Gastroesophageal sphincter (tissue), 4 donors: ENCODE measurements around the gene TRIM2. TPM values are rescaled to one million over a fixed set of nuclear protein-coding genes. Genes with fewer than 3 reads are reported as not detected.

Experiments
- ATAC-seq: fragments of 150-250 bp; one replicate; pipeline ENCODE4 v1.9.1; 2016; ENCODE audit warnings: mild to moderate bottlenecking, moderate library complexity
- H3K27ac ChIP-seq, 4 donors: fragments of 200-600 bp; sonication (generic) in 3 of 4; 1 replicate in 3 of 4; 2 replicates in 1 of 4; pipeline ENCODE4 v1.5.1; 2016 to 2019
- H3K27me3 ChIP-seq: fragments of 200-600 bp; sonication (generic); one replicate; pipeline ENCODE4 v1.5.1; 2019
- H3K36me3 ChIP-seq, 2 donors: fragments of 200-600 bp; sonication (generic); one replicate each; pipeline ENCODE4 v1.5.1; 2019; ENCODE audit warnings: control low read depth in 1 of 2
- H3K4me1 ChIP-seq, 3 donors: fragments of 200-600 bp; sonication (generic); 1 replicate in 2 of 3; 2 replicates in 1 of 3; pipeline ENCODE4 v1.5.1; 2016 to 2019; ENCODE audit warnings: control low read depth in 2 of 3
- H3K4me3 ChIP-seq, 2 donors: fragments of 200-600 bp; sonication (generic); one replicate each; pipeline ENCODE4 v1.5.1; 2019; ENCODE audit warnings: mild to moderate bottlenecking in 1 of 2, moderate library complexity in 1 of 2
- H3K9me3 ChIP-seq, 3 donors: fragments of 200-600 bp; sonication (generic); one replicate each; pipeline ENCODE4 v1.5.1; 2017 to 2019; ENCODE audit warnings: control low read depth in 2 of 3
- EP300 ChIP-seq: sonication (generic); formaldehyde crosslinking; IDR thresholded peaks from one replicate; pipeline ENCODE4 v1.6.1; 2017; ENCODE audit warnings: antibody characterized with exemption, mild to moderate bottlenecking
- POLR2A ChIP-seq, 2 donors: fragments of 450-650 bp; IDR thresholded peaks; one replicate each; pipeline ENCODE4 v1.6.1; 2017; ENCODE audit warnings: antibody characterized with exemption in 2 of 2, mild to moderate bottlenecking in 2 of 2, moderate library complexity in 1 of 2
- POLR2AphosphoS5 ChIP-seq: sonication (generic); formaldehyde crosslinking; IDR thresholded peaks from one replicate; pipeline ENCODE4 v1.6.1; 2017; ENCODE audit warnings: antibody characterized with exemption
- WGBS, 2 donors: methylation state at CpG; one replicate each; pipeline ENCODE4 v1.1.5; 2018; ENCODE audit warnings: low coverage in 1 of 2; 5-methylcytosine and 5-hydroxymethylcytosine counted together
- total RNA-seq, 4 donors: library from RNA; depleted of rRNA; stranded (reverse); fragments of >200 nt; gene quantifications; one replicate each; pipeline ENCODE4 v1.1.0, GENCODE V29; 2016
- TF ChIP-seq, protein P1 (sequence below), 4 experiments: fragments of 200-600 bp in 2 of 4; fragments of 450-650 bp in 2 of 4; sonication (generic) in 1 of 4; IDR thresholded peaks; one replicate each; pipeline ENCODE4 v1.5.1; 2017 to 2019; ENCODE audit warnings: antibody characterized with exemption in 4 of 4, mild to moderate bottlenecking in 2 of 4, moderate library complexity in 2 of 4

Gene TRIM2
- total RNA-seq, 4 donors from 2014 or later, result 31.2 to 59.2 (median 44.4) TPM

- 67 to 83% methylated on average over 1 of the region's 1 CpG for WGBS, 2 donors
- TF ChIP-seq EP300 (no peak), POLR2A (IDR thresholded peaks at IDR 0.05) (no peak), POLR2AphosphoS5 (no peak)
- TF ChIP-seq, protein P1, sequence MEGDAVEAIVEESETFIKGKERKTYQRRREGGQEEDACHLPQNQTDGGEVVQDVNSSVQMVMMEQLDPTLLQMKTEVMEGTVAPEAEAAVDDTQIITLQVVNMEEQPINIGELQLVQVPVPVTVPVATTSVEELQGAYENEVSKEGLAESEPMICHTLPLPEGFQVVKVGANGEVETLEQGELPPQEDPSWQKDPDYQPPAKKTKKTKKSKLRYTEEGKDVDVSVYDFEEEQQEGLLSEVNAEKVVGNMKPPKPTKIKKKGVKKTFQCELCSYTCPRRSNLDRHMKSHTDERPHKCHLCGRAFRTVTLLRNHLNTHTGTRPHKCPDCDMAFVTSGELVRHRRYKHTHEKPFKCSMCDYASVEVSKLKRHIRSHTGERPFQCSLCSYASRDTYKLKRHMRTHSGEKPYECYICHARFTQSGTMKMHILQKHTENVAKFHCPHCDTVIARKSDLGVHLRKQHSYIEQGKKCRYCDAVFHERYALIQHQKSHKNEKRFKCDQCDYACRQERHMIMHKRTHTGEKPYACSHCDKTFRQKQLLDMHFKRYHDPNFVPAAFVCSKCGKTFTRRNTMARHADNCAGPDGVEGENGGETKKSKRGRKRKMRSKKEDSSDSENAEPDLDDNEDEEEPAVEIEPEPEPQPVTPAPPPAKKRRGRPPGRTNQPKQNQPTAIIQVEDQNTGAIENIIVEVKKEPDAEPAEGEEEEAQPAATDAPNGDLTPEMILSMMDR (IDR thresholded peaks at IDR 0.05), result no peak
- ATAC-seq, result no peak
These were observed 8.5 kb downstream of the TRIM2 start for GRCh38 chr4:153212736-153213135.

GRCh38 chr4:153215921-153216320, 11.7 kb downstream of the TRIM2 start:
- no peak overlapping the region for H3K4me3 ChIP-seq
- ATAC-seq, result no peak
- H3K9me3 ChIP-seq, result no peaks in the 10 kb centered on the region

More at GRCh38 chr4:153212736-153213135, 8.5 kb downstream of the TRIM2 start:
- H3K36me3 ChIP-seq, result no peaks in the 10 kb centered on the region
- peaks cover 0 to under 1% (median 0%) of the 10 kb centered on the region in 3 donors for H3K4me1 ChIP-seq
- H3K27me3 ChIP-seq, result no peaks in the 10 kb centered on the region
- no peak overlapping the region for H3K27ac ChIP-seq
- no peaks in the 10 kb centered on the region for H3K9me3 ChIP-seq
- H3K4me3 ChIP-seq, result no peak overlapping the region

DNA sequence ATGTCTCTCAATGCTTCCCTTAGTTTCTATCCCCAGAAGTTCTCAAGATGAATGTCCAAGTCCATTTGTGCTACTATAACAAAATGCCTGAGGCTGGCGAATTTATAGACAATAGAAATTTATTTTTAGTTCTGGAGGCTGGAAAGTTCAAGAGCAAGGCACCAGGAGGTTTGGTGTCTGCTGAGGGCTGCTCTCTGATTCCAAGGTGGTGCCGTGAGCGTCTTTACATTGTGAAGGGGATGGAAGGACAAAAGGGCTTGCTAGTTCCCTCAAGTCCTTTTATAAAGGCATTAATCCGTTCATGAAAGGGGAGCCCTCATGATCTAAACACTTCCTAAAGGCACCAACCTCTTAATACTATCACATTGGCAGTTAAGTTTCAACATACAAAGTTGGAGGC, 12.3 kb downstream of the TRIM2 start:
- Histone ChIP-seq H3K27me3 (no peaks in the 10 kb centered on the region), H3K4me1 (peaks cover 0 to 3% (median 0%) of the 10 kb centered on the region in 3 donors), H3K27ac (no peak overlapping the region), H3K9me3 (no peaks in the 10 kb centered on the region), H3K4me3 (no peak overlapping the region), H3K36me3 (no peaks in the 10 kb centered on the region)
- WGBS, 2 donors, result 71 to 78% methylated on average over 1 to 4 of the region's 4 CpGs
- TF ChIP-seq POLR2A (IDR thresholded peaks at IDR 0.05) (no peak), POLR2AphosphoS5 (no peak), EP300 (no peak)
- TF ChIP-seq, protein P1 (IDR thresholded peaks at IDR 0.05), result no peak
- ATAC-seq, result no peak

More at GRCh38 chr4:153215921-153216320, 11.7 kb downstream of the TRIM2 start:
- no peaks in the 10 kb centered on the region for H3K4me1 ChIP-seq
- TF ChIP-seq, protein P1 (IDR thresholded peaks at IDR 0.05), result no peak
- TF ChIP-seq POLR2AphosphoS5 (no peak), EP300 (no peak), POLR2A (IDR thresholded peaks at IDR 0.05) (no peak)
- H3K36me3 ChIP-seq, result no peaks in the 10 kb centered on the region
- no peak overlapping the region for H3K27ac ChIP-seq
- no peaks in the 10 kb centered on the region for H3K27me3 ChIP-seq

GRCh38 chr4:153217440-153217839, 13.2 kb downstream of the TRIM2 start:
- H3K4me3 ChIP-seq, result no peak overlapping the region
- no peaks in the 10 kb centered on the region for H3K27me3 ChIP-seq
- no peaks in the 10 kb centered on the region for H3K9me3 ChIP-seq
- TF ChIP-seq, protein P1 (IDR thresholded peaks at IDR 0.05), result no peak
- TF ChIP-seq POLR2A (IDR thresholded peaks at IDR 0.05) (no peak), EP300 (no peak), POLR2AphosphoS5 (no peak)
- H3K27ac ChIP-seq, result no peak overlapping the region
- H3K4me1 ChIP-seq, result peaks cover 0 to 11% (median 0%) of the 10 kb centered on the region in 3 donors
- no peaks in the 10 kb centered on the region for H3K36me3 ChIP-seq
- no peak for ATAC-seq

DNA sequence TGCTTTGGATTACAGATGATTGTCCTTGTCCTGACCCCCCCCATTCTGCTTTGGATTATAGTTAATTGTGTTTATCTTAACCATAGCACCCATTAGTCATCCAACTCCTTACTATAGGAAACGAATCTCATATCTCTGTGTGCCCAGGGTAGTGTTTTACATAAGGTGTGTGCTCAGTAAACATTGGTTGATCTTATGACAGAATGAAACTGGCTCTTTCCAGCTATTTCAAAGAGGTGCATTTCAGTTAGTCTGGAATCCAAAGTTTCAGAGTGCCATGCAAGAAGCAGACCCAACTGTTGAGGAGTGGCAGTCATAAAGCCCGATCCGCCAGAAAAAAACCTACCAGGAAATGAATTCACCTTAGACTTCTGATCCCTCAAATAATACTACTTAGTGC, 14.7 kb downstream of the TRIM2 start:
- no peak for ATAC-seq
- no peaks in the 10 kb centered on the region for H3K27me3 ChIP-seq
- H3K4me1 ChIP-seq, result peaks cover 0 to 17% (median 0%) of the 10 kb centered on the region in 3 donors
- TF ChIP-seq, protein P1 (IDR thresholded peaks at IDR 0.05), result no peak
- TF ChIP-seq EP300, result no peak
- TF ChIP-seq POLR2A (IDR thresholded peaks at IDR 0.05), result no peak
- no peak for TF ChIP-seq POLR2AphosphoS5
- H3K4me3 ChIP-seq, result no peak overlapping the region
- no peaks in the 10 kb centered on the region for H3K9me3 ChIP-seq
- WGBS, 2 donors, result 75 to 78% methylated on average over 2 to 3 of the region's 3 CpGs
- H3K36me3 ChIP-seq, result no peaks in the 10 kb centered on the region
- no peak overlapping the region for H3K27ac ChIP-seq
